ENCODE measurements around the gene CACNA2D1. TPM values are rescaled to one million over a fixed set of nuclear protein-coding genes. Genes with fewer than 3 reads are reported as not detected.

The CACNA2D1 gene
- total RNA-seq, 2 donors from 2014 or later: 0.46 TPM; not detected in 1

- ATAC-seq (replicated peaks in 1 of 2) (no peak), DNase-seq (no peak)
- Mint-ChIP-seq H3K27ac (no peak overlapping the region), H3K4me1 (ENCODE audit: low read depth) (no peaks in the 10 kb centered on the region), H3K4me3 (no peak overlapping the region), H3K9me3 (peaks cover 4% of the 10 kb centered on the region in 2 donors), H3K27me3 (ENCODE audit: low read depth) (no peaks in the 10 kb centered on the region), H3K36me3 (ENCODE audit: insufficient read depth in 2 of 2) (no peaks in the 10 kb centered on the region)
These were observed 275.8 kb downstream of the CACNA2D1 start for GRCh38 chr7:82167558-82168314.

GRCh38 chr7:82166260-82167015 is 277.1 kb downstream of the CACNA2D1 start:
- Mint-ChIP-seq H3K4me1 (ENCODE audit: low read depth) (no peaks in the 10 kb centered on the region), H3K9me3 (peaks cover 4 to 6% of the 10 kb centered on the region in 2 donors), H3K4me3 (no peak overlapping the region), H3K27ac (no peak overlapping the region), H3K36me3 (ENCODE audit: insufficient read depth in 2 of 2) (no peaks in the 10 kb centered on the region), H3K27me3 (ENCODE audit: low read depth) (no peaks in the 10 kb centered on the region)
- no peak for DNase-seq
- no peak for ATAC-seq (replicated peaks in 1 of 2)

DNA sequence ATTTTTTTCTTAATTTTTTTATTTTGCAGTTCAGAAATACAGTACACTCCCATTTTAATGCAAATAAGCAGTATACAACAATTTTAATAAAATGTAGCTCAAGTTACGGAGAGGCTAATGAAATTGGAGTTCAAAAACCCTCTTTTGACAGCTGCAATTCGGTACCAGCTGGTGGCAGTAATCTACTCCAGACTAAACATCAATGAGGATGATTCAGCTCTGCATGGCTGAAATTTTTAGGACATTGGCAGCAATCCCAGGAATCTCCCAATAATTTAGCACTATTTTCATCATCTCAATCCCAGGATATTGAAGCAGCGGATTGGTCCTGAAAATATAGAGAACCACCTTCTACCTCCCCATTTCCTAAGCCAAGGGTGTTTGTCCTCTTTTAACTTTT is 278.8 kb downstream of the CACNA2D1 start:
- H3K4me1 Mint-ChIP-seq (ENCODE audit: low read depth): no peaks in the 10 kb centered on the region
- H3K9me3 Mint-ChIP-seq: peaks cover 4% of the 10 kb centered on the region in 2 donors
- no peak overlapping the region for H3K27ac Mint-ChIP-seq
- ATAC-seq (replicated peaks in 1 of 2) (no peak), DNase-seq (no peak)
- H3K27me3 Mint-ChIP-seq (ENCODE audit: low read depth): no peaks in the 10 kb centered on the region
- H3K36me3 Mint-ChIP-seq (ENCODE audit: insufficient read depth in 2 of 2): no peaks in the 10 kb centered on the region
- no peak overlapping the region for H3K4me3 Mint-ChIP-seq

DNA sequence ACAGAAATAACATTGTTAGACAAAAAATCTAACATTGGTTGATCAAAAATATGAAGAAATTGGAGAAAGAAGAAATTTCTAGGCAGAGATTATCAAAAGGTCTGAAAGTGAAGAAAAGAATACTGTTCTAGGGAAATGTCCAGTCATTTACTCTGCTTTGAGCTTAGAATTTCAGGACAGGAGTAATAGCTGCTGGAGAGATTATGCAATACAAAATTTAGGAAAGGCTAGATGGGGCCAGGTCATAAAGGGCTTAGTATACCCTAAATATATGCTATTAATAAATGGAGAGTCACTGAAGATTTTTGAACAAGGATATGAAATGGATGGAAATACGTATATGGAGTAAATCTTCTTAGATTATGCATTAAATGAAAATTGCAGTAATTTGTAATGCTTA is 279.2 kb downstream of the CACNA2D1 start:
- Mint-ChIP-seq H3K9me3 (peaks cover 4 to 5% of the 10 kb centered on the region in 2 donors), H3K27me3 (ENCODE audit: low read depth) (no peaks in the 10 kb centered on the region), H3K4me3 (no peak overlapping the region), H3K36me3 (ENCODE audit: insufficient read depth in 2 of 2) (no peaks in the 10 kb centered on the region), H3K27ac (no peak overlapping the region), H3K4me1 (ENCODE audit: low read depth) (no peaks in the 10 kb centered on the region)
- DNase-seq: no peak
- no peak for ATAC-seq (replicated peaks in 1 of 2)

DNA sequence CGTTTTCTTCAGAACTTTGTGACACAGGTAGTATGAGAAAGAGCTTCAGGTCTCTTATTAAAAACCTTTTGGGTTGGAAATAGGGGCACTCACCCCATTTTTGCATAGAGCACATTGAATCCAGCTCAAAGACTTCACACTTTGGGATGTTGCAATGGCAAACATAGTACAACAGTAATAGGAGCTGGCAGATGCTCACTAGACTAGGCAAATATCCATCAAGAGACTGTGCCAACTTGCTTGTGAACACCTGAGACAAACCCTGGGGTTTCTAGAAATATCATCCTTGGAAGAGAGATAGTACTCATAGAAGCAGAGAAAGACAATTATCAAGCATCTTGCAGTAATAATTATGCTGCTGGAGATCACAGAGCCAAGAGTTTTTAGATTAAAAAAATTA is 280.0 kb downstream of the CACNA2D1 start:
- Mint-ChIP-seq H3K27ac (no peak overlapping the region), H3K4me3 (no peak overlapping the region), H3K27me3 (ENCODE audit: low read depth) (no peaks in the 10 kb centered on the region), H3K4me1 (ENCODE audit: low read depth) (no peaks in the 10 kb centered on the region), H3K36me3 (ENCODE audit: insufficient read depth in 2 of 2) (no peaks in the 10 kb centered on the region), H3K9me3 (peaks cover 4 to 8% of the 10 kb centered on the region in 2 donors)
- DNase-seq (no peak), ATAC-seq (replicated peaks in 1 of 2) (no peak)

DNA sequence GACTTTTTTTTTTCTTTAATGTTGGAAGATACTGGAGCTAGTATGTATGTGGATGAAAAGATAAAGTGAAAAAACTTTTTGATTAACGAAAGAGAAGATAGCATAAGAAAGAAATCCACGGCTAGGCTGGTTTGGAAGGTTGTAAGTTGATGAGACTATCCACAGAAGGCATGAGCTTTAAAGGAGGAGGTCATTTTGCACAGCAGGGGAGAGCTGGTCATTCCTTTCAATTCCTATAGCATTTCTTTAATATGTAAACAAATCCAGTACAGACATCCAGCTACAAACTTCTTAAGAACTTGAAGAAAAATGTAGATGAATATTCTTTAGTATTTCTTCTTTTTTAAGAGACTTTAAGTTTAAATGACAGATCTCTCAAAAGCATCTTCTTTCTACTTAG is 281.3 kb downstream of the CACNA2D1 start:
- H3K36me3 Mint-ChIP-seq (ENCODE audit: insufficient read depth in 2 of 2): no peaks in the 10 kb centered on the region
- H3K9me3 Mint-ChIP-seq: peaks cover 4 to 8% of the 10 kb centered on the region in 2 donors
- H3K27ac Mint-ChIP-seq: no peak overlapping the region
- H3K4me3 Mint-ChIP-seq: no peak overlapping the region
- H3K4me1 Mint-ChIP-seq (ENCODE audit: low read depth): no peaks in the 10 kb centered on the region
- DNase-seq (no peak), ATAC-seq (replicated peaks in 1 of 2) (no peak)
- H3K27me3 Mint-ChIP-seq (ENCODE audit: low read depth): no peaks in the 10 kb centered on the region

- H3K4me3 Mint-ChIP-seq: no peak overlapping the region
- H3K4me1 Mint-ChIP-seq (ENCODE audit: low read depth): no peaks in the 10 kb centered on the region
- no peak for DNase-seq
- H3K27ac Mint-ChIP-seq: no peak overlapping the region
- H3K27me3 Mint-ChIP-seq (ENCODE audit: low read depth): no peaks in the 10 kb centered on the region
- ATAC-seq (replicated peaks in 1 of 2): no peak
- no peaks in the 10 kb centered on the region for H3K36me3 Mint-ChIP-seq (ENCODE audit: insufficient read depth in 2 of 2)
- H3K9me3 Mint-ChIP-seq: peaks cover 4 to 6% of the 10 kb centered on the region in 2 donors
These were observed 285.2 kb downstream of the CACNA2D1 start for GRCh38 chr7:82158327-82158726.

- DNase-seq (no peak), ATAC-seq (replicated peaks in 1 of 2) (no peak)
- no peaks in the 10 kb centered on the region for H3K36me3 Mint-ChIP-seq (ENCODE audit: insufficient read depth in 2 of 2)
- H3K9me3 Mint-ChIP-seq: peaks cover 3 to 4% of the 10 kb centered on the region in 2 donors
- H3K4me3 Mint-ChIP-seq: no peak overlapping the region
- H3K27me3 Mint-ChIP-seq (ENCODE audit: low read depth): no peaks in the 10 kb centered on the region
- H3K4me1 Mint-ChIP-seq (ENCODE audit: low read depth): no peaks in the 10 kb centered on the region
- H3K27ac Mint-ChIP-seq: no peak overlapping the region
These were observed 286.7 kb downstream of the CACNA2D1 start for GRCh38 chr7:82156893-82157292.

GRCh38 chr7:82156168-82156567 is 287.4 kb downstream of the CACNA2D1 start:
- ATAC-seq (replicated peaks in 1 of 2) (no peak), DNase-seq (no peak)
- Mint-ChIP-seq H3K36me3 (ENCODE audit: insufficient read depth in 2 of 2) (no peaks in the 10 kb centered on the region), H3K4me3 (no peak overlapping the region), H3K27ac (no peak overlapping the region), H3K9me3 (peaks cover 0 to 4% of the 10 kb centered on the region in 2 donors), H3K27me3 (ENCODE audit: low read depth) (no peaks in the 10 kb centered on the region), H3K4me1 (ENCODE audit: low read depth) (no peaks in the 10 kb centered on the region)

GRCh38 chr7:82154728-82155127 is 288.8 kb downstream of the CACNA2D1 start:
- H3K36me3 Mint-ChIP-seq (ENCODE audit: insufficient read depth in 2 of 2): no peaks in the 10 kb centered on the region
- peaks cover 0 to 4% of the 10 kb centered on the region in 2 donors for H3K9me3 Mint-ChIP-seq
- no peaks in the 10 kb centered on the region for H3K27me3 Mint-ChIP-seq (ENCODE audit: low read depth)
- DNase-seq (no peak), ATAC-seq (replicated peaks in 1 of 2) (no peak)
- H3K4me3 Mint-ChIP-seq: no peak overlapping the region
- H3K27ac Mint-ChIP-seq: no peak overlapping the region
- H3K4me1 Mint-ChIP-seq (ENCODE audit: low read depth): no peaks in the 10 kb centered on the region

GRCh38 chr7:82153776-82154175 is 289.8 kb downstream of the CACNA2D1 start:
- no peak overlapping the region for H3K27ac Mint-ChIP-seq
- no peaks in the 10 kb centered on the region for H3K4me1 Mint-ChIP-seq (ENCODE audit: low read depth)
- H3K27me3 Mint-ChIP-seq (ENCODE audit: low read depth): no peaks in the 10 kb centered on the region
- ATAC-seq (replicated peaks in 1 of 2) (no peak), DNase-seq (no peak)
- no peaks in the 10 kb centered on the region for H3K36me3 Mint-ChIP-seq (ENCODE audit: insufficient read depth in 2 of 2)
- H3K9me3 Mint-ChIP-seq: peaks cover 0 to 3% of the 10 kb centered on the region in 2 donors
- no peak overlapping the region for H3K4me3 Mint-ChIP-seq

DNA sequence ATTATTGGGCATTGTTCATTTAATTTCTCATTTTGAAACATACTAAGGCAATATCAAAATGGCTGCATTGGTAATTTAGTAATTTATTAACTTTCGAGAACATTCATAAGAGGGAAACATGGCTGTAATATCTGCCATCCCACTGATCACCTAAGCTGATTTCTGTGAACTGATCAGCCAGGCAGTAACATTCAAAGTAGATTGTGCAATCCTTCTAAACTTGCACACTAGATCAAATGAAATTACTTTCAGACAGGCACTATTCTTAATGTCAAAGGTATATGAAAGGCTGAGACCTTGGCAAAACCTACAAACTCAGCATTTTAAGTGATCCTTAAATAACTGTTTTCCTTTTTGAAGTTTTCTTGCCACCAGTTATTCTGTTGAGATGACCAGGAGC is 290.7 kb downstream of the CACNA2D1 start:
- Mint-ChIP-seq H3K9me3 (peaks cover 0 to 3% of the 10 kb centered on the region in 2 donors), H3K4me1 (ENCODE audit: low read depth) (no peaks in the 10 kb centered on the region), H3K4me3 (no peak overlapping the region), H3K36me3 (ENCODE audit: insufficient read depth in 2 of 2) (no peaks in the 10 kb centered on the region), H3K27me3 (ENCODE audit: low read depth) (no peaks in the 10 kb centered on the region), H3K27ac (no peak overlapping the region)
- ATAC-seq (replicated peaks in 1 of 2) (no peak), DNase-seq (no peak)

DNA sequence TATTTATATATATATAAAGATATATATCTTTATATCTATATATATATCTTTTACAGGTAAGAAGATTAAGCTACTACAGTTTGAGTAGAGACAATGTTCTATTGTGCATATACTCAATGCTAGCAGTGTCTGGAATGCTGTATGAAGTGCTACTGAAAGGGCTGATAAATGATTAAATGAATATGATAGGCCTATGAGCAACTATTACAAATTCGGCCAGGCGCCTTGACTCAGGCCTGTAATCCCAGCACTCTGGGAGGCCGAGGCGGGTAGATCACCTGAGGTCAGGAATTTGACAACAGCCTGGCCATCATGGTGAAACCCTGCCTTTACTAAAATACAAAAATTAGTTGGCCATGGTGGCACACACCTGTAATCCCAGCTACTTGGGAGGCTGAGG is 297.1 kb downstream of the CACNA2D1 start:
- no peak overlapping the region for H3K27ac Mint-ChIP-seq
- no peaks in the 10 kb centered on the region for H3K4me1 Mint-ChIP-seq (ENCODE audit: low read depth)

More for the DNA sequence above, 297.1 kb downstream of the CACNA2D1 start:
- no peak for ATAC-seq (replicated peaks in 1 of 2)
- Mint-ChIP-seq H3K4me3 (no peak overlapping the region), H3K27me3 (ENCODE audit: low read depth) (no peaks in the 10 kb centered on the region), H3K9me3 (peaks cover 0 to 3% of the 10 kb centered on the region in 2 donors), H3K36me3 (ENCODE audit: insufficient read depth in 2 of 2) (no peaks in the 10 kb centered on the region)
- DNase-seq: no peak
